ENCODE data around the gene C2CD3.
"Not testable (repeated sequence)": the region's sequence is repeated elsewhere in the genome, so short reads cannot be mapped to it uniquely, and the experiment has no call there.

C2CD3 gene

GRCh38 chr11:74162681-74163467 lies 7.9 kb downstream of the C2CD3 start:
- no peak for DNase-seq

GRCh38 chr11:74159642-74160041 lies 11.2 kb downstream of the C2CD3 start:
- no peak for DNase-seq

GRCh38 chr11:74157169-74157568 lies 13.6 kb downstream of the C2CD3 start:
- no peak for DNase-seq

GRCh38 chr11:74154620-74155281 lies 16.1 kb downstream of the C2CD3 start:
- DNase-seq, result no peak

GRCh38 chr11:74153224-74153623 lies 17.6 kb downstream of the C2CD3 start:
- DNase-seq, result no peak

GRCh38 chr11:74147199-74147929 lies 23.4 kb downstream of the C2CD3 start:
- DNase-seq, result no peak

- no peak for DNase-seq
Observed at GRCh38 chr11:74144592-74144991, 26.2 kb downstream of the C2CD3 start.

GRCh38 chr11:74142624-74143023 lies 28.2 kb downstream of the C2CD3 start:
- DNase-seq, result no peak

GRCh38 chr11:74141908-74142307 lies 28.9 kb downstream of the C2CD3 start:
- DNase-seq, result no peak

GRCh38 chr11:74141241-74141695 lies 29.5 kb downstream of the C2CD3 start:
- DNase-seq, result peak; percentile 49

GRCh38 chr11:74139919-74140431 lies 30.8 kb downstream of the C2CD3 start:
- not testable (repeated sequence) for DNase-seq

GRCh38 chr11:74139151-74139918 lies 31.5 kb downstream of the C2CD3 start:
- DNase-seq, result peak; percentile 58

- DNase-seq, result peak; percentile 98
Observed at GRCh38 chr11:74138572-74138971, 32.2 kb downstream of the C2CD3 start.

GRCh38 chr11:74138021-74138420 lies 32.8 kb downstream of the C2CD3 start:
- DNase-seq, result peak; percentile 73

- peak; percentile 37 for DNase-seq
Observed at GRCh38 chr11:74135127-74135840, 35.5 kb downstream of the C2CD3 start.

GRCh38 chr11:74134661-74135060 lies 36.1 kb downstream of the C2CD3 start:
- no peak for DNase-seq

GRCh38 chr11:74133436-74133835 lies 37.4 kb downstream of the C2CD3 start:
- DNase-seq, result no peak

- no peak for DNase-seq
Observed at GRCh38 chr11:74132833-74133232, 38.0 kb downstream of the C2CD3 start.

- DNase-seq, result not testable (repeated sequence)
Observed at GRCh38 chr11:74129121-74129520, 41.7 kb downstream of the C2CD3 start.

GRCh38 chr11:74123008-74123448 lies 47.8 kb downstream of the C2CD3 start:
- no peak for DNase-seq

GRCh38 chr11:74121804-74122203 lies 49.0 kb downstream of the C2CD3 start:
- DNase-seq, result no peak
